HG03025 (cell line): ENCODE measurements around the gene CYTH4.
"Not testable (repeated sequence)": the region's sequence is repeated elsewhere in the genome, so short reads cannot be mapped to it uniquely, and the experiment has no call there.

Source experiments
- ATAC-seq: cut with Tn5 transposase; IDR thresholded peaks from one replicate; pipeline ENCODE4 v1.9.1; 2021; ENCODE audit warnings: mild to moderate bottlenecking, moderate library complexity; ENCODE audit not compliant: unreplicated experiment, low FRiP score

CYTH4 gene

DNA sequence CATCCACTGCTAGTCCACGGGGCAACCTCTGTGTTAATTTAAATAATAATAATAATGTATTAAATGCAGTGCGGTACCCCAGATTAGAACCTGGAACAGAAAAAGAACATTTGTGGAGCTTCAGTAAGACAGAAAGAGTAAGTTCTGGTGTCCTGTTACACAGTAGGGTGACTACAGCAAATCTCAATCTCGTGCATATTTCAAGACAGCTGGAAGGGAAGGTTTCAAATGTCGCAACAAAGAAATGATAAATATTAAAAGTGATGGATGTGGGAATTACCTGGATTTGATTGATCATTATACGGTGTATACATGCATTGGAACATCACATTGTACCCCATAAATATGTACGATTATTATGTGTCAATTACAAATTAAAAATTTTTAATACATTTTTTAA is 36.6 kb upstream of the CYTH4 start:
- no peak for ATAC-seq

DNA sequence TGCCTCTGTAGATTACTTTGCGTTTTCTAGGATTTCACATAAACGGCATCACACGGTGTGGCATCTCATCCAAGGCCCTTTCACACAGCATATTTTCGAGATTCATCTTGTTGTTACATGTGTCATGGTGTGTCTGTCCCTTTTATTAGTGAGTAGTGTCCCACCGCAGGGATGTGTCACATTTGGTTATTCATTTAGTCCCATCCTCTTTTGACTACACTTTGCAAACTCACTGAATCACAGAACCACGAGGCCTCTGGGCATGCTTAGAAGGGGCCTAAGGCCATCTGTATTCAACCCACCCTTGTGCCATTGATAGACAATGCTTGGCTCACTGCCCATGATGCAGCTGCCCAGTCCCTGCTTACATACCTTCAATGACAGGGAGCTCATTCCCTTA is 34.1 kb upstream of the CYTH4 start:
- no peak for ATAC-seq

DNA sequence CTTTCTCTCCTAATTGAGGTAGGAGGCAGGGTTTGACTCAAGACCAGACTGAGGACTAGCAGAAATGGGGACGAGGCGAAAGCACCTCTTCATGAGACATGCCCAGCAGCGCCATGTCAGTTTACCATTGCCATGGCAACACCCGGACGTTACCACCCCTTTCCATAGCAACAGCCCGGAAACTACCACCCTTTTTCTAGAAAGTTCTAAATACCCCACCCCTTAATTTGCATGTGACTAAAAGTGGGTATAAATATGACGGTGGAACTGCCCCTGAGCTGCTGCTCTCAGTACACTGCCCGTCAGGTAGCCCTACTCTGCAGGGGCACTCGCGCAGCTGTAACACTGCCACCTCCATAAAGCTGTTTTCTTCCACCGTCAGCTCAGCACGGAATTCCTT is 32.3 kb upstream of the CYTH4 start:
- ATAC-seq = no peak

DNA sequence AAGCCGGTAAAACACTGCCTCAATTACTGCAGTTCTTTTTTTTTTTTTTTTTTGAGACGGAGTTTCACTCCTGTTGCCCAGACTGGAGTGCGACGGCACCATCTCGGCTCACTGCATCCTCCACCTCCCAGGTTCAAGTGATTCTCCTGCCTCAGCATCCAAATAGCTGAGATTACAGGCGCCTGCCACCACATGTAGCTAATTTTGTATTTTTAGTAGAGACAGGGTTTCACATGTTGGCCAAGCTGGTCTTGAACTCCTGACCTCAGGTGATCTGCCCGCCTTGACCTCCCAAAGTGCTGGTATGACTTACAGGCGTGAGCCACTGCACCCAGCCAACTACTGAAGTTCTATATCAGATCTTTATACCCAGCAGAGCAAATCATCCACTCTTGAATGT is 30.5 kb upstream of the CYTH4 start:
- ATAC-seq = not testable (repeated sequence)

DNA sequence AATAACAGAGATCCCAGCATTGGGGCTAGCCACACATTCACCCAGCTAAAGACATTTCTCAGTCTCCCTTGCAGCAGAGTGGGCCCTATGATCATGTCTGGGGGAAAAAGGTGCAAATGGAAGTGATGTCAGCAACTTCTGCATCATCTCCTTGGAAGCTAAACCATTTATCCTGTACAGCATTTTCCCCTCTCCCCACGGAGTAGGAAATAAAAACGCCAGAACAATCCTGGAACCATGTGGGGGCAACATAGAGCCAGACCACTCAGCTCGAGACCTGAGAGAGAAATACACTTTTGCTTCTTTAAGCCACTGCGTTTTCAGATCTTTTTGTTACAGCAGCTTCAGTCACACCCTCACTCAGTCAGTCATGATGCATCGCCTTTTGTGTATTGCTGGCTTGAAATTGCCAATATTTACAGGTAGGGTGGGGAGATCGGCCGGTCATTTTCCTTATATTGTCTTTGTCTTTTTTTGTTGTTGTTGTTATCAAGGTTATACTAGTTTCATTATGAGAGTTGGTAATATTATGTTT is 29.1 kb upstream of the CYTH4 start:
- no peak for ATAC-seq

DNA sequence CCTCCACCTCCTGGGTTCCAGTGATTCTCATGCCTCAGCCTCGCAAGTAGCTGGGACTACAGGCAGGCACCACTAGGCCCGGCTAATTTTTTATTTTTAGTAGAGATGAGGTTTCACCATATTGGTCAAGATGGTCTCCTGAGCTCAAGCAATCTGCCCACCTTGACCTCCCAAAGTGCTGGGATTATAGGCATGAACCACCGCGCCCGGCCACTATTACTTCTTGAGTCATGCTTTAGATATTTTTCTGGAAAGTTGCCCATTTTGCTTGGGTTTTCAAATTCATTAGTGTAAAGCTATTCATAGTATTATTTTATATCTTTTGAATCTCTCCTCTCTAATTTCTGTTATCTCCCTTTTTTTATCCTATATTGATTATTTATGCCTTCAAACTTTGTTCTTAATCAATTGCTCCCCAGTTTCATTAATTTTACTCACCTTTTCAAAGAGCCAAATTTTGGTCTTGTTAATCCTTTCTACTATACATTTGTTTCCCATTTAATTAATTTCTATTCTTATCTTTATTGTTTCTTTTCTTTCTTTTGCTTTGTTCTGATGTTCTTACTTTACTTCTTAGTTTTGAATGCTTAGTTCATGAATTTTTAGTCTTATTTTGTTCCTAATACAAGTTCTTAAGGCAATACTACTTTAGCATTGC is 28.0 kb upstream of the CYTH4 start:
- no peak for ATAC-seq

DNA sequence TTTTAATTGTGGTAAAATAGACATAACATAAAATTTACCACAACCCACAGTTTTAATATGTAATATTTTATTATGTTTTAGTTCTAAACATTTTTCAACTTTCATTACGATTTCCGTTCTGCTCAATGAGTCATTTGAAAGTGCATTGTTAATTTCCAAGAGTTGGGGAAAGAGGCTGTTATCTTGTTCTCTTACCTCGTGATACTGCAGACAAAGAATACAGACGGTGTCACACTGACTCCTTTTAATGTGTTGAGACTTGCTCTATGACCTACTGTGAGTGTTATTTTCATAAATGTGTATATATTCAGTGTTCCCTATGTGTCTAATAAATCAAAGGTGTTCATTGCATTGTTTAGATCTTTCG is 27.5 kb upstream of the CYTH4 start:
- ATAC-seq = no peak

DNA sequence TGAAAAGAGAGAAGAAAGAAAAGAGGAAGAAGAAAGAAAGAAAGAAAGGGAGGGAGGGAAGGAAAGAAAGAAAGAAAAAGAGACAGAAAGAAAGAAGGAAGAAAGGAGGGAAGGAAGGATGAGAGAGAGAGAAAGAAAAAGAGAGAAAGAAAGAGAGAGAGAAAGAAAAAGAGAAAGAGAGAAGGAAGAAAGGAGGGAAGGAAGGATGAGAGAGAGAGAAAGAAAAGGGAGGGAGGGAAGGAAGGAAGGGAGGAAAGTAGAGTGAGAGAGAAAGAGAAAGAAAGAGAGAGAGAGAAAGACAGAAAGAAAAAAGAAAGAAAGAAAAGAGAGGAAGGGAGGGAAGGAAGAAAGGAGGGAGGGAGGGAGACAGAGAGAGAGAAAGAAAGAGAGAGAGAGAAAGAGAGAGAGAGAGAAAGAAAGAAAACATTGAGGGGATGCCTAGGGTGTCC is 26.7 kb upstream of the CYTH4 start:
- ATAC-seq = no peak

DNA sequence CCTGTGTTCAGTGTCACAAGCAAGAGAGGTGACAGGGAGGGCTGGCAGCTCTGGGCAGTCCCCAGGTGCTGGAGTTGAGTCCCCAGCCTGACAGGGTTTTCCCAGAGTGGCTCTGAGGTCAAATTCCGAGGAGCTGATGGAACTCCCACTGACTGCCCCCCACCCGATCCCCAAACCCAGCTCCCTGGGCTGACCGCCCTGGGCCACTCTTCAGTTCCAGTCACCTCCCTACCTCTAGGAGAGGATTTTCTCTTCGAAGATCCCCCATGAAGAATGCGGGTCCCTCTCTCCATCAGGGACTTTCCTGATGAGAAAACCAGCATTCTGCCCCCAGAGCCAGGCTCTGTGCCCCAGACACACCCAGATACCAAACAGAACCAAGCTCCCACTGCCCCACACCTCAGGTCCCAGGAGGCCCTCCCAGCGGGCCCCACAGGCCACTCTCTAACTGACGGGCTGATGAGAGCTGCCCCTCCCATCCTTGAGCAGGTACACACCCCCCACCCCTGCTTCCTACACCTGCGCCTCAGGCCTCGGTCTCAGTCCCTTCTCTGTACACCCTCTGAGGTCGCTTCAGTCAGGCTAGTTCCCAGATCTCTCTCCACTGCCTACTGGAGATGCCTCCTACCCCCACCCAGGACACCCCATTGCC is 26.1 kb upstream of the CYTH4 start:
- ATAC-seq = no peak

DNA sequence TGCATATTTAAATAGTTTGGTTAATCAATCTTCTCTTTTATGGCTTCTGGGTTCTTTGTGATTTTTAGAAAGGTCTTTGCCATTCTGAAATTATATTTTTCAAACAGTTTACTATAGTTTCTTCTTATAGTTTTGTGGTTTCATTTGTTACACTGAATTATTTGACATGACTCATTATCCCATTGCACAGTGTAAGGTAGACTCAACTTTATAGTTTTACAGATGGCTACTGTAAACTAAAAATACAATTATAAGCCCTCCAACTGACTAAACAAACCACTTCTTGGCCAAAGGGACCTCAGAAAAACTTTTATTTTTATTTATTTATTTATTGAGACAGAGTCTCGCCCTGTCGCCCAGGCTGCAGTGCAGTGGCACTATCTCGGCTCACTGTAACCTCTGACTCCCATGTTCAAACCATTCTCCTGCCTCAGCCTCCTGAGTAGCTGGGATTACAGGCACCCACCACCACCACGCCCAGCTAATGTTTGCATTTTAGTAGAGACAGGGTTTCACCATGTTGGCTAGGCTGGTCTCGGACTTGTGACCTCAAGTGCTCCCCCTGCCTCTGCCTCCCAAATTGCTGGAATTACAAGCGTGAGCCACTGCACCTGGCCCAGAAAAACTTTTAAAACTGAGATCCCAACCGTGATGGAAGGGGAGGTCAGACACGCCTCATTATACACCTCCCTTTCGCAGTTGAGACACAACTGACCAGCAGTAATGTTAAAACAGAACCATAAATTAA is 24.1 kb upstream of the CYTH4 start:
- no peak for ATAC-seq

DNA sequence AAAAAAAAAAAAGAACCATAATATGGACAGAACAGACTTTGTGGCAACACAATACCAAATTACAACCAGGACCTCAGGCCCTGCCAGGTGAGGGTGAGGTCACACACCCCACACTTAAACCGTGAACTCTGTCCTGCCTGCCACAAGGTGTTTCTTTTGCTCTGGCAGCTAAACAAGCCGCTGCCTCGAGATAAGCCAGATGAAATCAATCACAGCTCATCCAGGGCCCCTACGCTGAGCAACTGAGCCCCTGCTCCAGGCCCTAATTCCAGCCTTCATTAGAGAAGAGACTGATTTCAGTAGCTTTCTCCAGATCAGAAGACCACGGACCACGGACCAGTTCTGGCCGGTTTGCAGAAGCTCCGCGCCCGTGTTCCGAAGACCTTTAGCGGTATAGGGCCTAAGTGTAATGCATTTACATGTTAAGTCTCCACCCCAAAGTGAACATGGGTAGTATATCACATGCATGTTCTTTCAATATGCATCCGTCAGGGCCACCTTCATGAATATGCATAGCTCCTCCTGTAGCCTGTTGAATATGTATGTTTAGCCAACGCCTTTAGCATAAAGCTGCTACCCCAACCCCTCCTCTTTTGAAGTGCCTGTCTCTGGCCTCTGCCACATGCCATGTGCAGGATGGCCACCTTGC is 23.4 kb upstream of the CYTH4 start:
- no peak for ATAC-seq

DNA sequence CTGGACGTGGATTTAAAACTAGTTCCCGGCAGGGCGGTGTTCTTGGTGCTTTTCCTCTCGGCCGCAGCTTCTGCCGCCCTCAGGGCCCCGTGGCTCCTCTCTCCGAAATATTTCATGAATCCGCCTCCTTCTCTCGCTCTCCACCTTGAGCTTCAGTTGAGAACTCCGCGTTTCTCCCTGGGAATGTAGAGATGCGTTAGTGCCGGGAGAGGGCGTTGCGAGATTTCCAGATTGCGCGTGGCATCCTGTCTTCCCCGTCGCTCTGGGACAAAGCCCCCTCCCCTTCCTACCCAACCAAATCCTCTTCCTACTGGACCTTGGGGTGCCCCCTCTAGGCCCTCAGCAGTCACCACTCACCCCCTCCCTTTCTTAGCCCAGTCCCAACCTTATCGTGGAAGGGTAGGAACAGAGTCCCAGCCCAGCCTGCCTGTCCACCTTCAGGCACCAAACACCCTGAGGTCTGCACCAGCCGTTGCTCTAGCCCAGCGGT is 22.7 kb upstream of the CYTH4 start:
- ATAC-seq = no peak

DNA sequence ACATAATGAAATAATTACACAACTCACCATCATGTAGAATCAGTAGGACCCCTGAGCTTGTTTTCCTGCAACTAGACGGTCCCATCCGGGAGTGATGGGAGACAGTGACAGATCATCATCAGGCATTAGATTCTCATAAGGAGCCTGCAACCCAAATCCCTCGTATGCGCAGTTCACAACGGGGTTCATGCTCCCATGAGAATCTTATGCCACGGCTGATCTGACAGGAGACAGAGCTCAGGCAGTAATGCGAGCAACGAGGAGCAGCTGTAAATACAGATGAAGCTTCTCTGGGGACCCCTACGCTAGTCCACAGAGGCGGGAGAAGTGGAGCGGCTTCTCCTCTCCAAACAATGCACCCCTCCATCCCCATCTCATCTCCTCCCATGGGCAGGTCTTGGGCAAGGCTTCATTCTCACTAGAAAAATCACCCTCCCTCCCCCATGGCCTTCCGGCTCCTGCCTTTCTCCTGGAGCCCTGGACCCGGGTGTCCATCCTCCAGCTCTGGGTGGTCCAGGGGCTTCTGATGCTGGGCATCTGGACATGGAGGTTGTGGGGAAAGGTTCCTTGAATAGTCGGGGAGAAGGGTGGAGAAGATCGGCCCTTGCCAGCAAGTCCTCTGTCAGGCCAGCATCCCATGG is 22.0 kb upstream of the CYTH4 start:
- ATAC-seq = no peak

DNA sequence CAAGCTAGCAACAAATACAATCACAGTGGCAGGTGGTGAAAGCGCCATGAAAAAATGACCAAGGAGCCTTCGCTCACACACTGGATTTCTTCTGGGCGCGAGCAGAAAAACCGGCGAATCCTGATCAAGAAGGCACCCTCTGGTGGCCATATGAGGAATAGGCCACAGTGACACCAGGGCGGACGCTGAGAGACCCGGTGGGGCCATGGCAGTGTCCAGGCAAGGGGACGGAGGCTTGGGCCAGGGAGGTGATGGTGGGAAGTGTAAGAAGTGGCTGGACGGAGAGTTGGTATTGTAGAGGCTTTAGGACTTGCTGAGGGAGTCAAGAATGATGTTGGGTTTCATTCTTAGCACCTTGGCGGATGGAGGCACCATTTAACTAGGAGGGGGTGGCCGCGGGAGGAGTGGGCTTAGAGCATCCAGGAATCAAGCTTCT is 21.4 kb upstream of the CYTH4 start:
- ATAC-seq = no peak

DNA sequence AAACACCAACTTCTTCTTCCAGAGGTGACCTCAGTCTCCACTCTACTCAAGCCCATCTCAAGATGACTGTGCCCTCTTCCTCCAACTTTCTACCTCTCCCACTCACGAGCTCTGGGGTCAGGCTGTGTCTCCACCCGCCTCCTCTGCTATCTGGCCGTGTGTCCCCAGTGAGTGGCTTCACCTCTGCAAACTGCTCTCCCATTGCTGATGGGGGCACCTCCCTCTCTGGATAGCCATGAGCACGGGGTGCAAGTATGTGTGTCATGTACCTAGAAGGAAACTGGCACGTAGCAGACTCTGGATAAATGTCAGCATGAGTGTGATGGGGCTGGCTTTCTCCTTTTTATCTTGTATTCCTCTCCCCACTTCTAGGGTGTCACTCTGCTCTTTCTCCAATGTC is 20.0 kb upstream of the CYTH4 start:
- no peak for ATAC-seq

DNA sequence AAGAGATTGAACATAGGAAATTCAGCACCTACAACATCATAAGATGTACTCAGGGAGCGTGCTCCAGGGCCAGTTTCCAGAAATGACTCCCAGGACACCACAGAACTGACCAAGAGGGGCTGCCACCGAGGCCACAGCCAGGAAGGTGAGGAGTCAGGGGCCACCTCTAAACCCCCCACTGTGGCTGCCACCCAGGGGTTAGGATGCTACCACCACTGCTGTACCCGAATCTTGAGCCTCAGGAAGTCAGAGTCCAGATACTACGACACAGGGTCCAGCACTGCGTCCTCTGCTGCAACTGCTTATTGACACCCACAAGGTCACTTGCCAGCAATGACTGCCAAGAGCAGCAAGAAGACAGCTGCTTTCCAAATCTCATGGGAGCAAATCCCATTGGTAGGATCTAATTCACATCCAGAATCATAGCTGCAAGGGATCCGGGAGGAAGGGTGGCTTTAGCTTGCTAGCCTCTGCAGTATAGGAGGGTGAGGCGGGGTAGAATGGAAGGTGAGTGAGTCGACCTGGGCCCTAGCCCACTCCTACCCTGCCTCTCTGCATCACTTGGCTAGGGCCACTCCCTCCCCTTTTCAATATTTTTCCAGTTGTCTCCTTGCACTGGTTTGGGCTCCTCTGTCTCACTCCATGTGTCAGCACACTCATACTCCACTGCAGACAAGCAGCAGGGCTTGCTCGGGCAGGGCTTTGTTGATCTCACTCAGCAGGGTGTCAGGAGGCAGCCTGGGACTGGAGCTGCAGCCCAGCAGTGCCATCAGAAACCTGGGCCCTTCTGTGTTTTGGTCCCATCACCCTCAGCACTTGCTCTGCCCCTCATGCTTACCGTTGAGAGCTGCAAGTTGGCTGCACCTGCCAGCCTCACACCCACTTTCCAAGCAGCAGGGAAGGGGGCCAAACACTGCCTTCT is 18.1 kb upstream of the CYTH4 start:
- no peak for ATAC-seq

DNA sequence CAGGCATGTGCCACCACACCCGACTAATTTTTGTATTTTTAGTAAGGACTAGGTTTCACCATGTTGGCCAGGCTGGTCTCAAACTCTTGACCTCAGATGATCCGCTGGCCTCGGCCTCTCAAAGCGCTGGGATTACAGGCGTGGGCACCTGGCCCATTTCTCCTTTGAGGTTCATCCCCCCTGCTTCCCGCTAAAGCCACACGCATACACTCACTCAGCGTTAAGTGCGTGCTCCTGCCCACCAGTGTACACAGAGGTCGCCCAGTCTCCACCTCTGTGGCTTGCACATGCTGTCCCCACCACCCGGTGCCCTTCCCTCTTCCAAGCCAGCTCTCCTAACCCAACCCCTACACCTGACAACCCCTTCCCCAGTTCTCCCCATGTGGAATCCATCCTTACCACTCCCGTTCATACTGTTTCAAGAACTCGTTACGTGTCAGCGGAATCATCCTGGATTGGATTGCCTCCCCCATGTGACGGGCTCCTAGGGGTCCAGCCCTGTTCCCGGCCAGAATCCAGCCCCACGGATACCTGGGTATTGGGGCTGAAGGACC is 15.7 kb upstream of the CYTH4 start:
- ATAC-seq = no peak

DNA sequence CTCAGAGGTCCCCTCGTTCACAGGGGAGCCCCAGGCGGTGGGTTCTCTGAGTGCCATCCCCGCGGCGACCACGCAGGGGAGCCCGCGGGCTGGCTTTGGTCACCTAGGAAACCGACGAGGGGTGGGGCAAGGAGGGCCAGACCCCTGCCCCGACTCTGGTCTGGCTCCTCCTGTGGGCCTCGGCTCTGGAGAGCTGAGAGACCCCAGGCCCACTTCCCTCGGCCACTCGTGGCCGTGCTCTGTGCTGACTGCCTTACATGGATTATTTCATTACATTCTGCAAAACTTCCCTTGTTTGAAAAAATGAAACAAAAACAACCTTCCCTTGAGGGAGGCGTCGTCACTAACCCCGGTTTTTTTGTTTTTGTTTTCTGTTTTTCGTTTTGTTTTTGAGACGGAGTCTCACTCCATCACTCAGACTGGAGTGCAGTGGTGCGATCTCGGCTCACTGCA is 15.1 kb upstream of the CYTH4 start:
- ATAC-seq = peak; percentile 58
